Measurements from ENCODE around the gene EVI2B. TPM values are rescaled to one million over a fixed set of nuclear protein-coding genes. Genes with fewer than 3 reads are reported as not detected.
"Not testable (repeated sequence)": the region's sequence is repeated elsewhere in the genome, so short reads cannot be mapped to it uniquely, and the experiment has no call there.

EVI2B gene
- total and polyA plus RNA-seq, 2 of the 4 experiments (the other 2 are of a cell fraction): under 0.01 to 0.17 TPM

DNA sequence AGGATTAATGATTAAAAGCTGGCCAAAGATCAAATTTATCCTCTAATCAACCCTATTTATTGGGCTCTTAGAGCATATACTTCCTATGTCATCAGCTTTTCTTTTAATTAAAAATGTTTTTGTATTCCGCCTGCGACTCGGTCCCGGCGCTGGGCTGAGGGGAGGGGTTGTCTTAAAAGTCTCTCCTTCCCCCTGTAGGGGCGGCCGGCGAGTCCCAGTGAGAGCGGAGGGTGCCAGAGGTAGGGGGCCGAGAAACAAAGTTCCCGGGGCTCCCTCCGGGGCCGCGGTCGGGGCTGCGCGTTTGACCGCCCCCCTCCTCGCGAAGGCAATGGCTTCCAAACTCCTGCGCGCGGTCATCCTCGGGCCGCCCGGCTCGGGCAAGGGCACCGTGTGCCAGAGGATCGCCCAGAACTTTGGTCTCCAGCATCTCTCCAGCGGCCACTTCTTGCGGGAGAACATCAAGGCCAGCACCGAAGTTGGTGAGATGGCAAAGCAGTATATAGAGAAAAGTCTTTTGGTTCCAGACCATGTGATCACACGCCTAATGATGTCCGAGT is 31.4 kb upstream of the EVI2B start:
- H4K20me1 ChIP-seq (ENCODE audit: insufficient read depth, low read length); BruUV-seq (replicated peaks); H4K91ac ChIP-seq (ENCODE audit: insufficient read depth, low read depth, low read length); H3K14ac ChIP-seq (replicated peaks; ENCODE audit: low read depth, low read length); H3K4ac ChIP-seq (ENCODE audit: low read depth, low read length); H3K9me1 ChIP-seq (ENCODE audit: insufficient read depth, low read length); H4K8ac ChIP-seq (ENCODE audit: low read depth in 2 of 2, low read length in 2 of 2); H3K56ac ChIP-seq (ENCODE audit: extremely low read depth, insufficient read depth, low read length); H2BK15ac ChIP-seq (ENCODE audit: low read depth, low read length); H3K23ac ChIP-seq (ENCODE audit: low read depth, low read length); H2AK5ac ChIP-seq (ENCODE audit: low read depth, low read length); dilution Hi-C loops (cut with HindIII; ENCODE audit: low sequenced_read_pairs, unreplicated experiment); H3K9me3 ChIP-seq (ENCODE audit: control insufficient read depth, insufficient read depth, low read length); CTCF ChIA-PET; H2AK9ac ChIP-seq (replicated peaks; ENCODE audit: low read depth, low read length, poor library complexity); H2BK20ac ChIP-seq (ENCODE audit: low read depth, low read length); H3K4me1 ChIP-seq (ENCODE audit: control insufficient read depth, insufficient read depth, low read length); H4K5ac ChIP-seq (ENCODE audit: low read depth, low read length); H2BK120ac ChIP-seq (ENCODE audit: low read depth, low read length); H3K4me2 ChIP-seq (ENCODE audit: low read depth, low read length); H3K27ac ChIP-seq (ENCODE audit: insufficient read depth, low read length); H3K9ac ChIP-seq (ENCODE audit: low read depth, low read length); POLR2A ChIA-PET (ENCODE audit: unreplicated experiment); intact Hi-C loops (cut with micrococcal nuclease); H2AFZ ChIP-seq (replicated peaks; ENCODE audit: low read length, poor library complexity); in situ Hi-C loops (cut with MboI; ENCODE audit: low sequenced_read_pairs); H3K79me1 ChIP-seq (ENCODE audit: low read depth in 1 of 2, low read length in 2 of 2); ATAC-seq (ENCODE audit: low read depth); H3K18ac ChIP-seq (ENCODE audit: low read depth, low read length); DNase-seq; H3K27me3 ChIP-seq (ENCODE audit: control insufficient read depth, insufficient read depth, low read length); H3K4me3 ChIP-seq (ENCODE audit: insufficient read depth, low read depth, low read length); H2BK5ac ChIP-seq (ENCODE audit: low read depth, low read length, poor library complexity, severe bottlenecking): not testable (repeated sequence)
- H3K36me3 ChIP-seq (ENCODE audit: control insufficient read depth, insufficient read depth, low read length): peaks cover 15% of the 10 kb centered on the region
- no CpG with 5 or more reads among the region's 34 CpGs for WGBS, 2 experiments (ENCODE audit: extremely low coverage in 2 of 2, insufficient read length in 1 of 2)
